8988T (cell line): ENCODE results near the gene CPSF7.
A peak's percentile ranks its signal among the peaks of the same experiment; 100 is the strongest.
"Not testable (repeated sequence)": the region's sequence is repeated elsewhere in the genome, so short reads cannot be mapped to it uniquely, and the experiment has no call there.

ENCODE experiments used
- DNase-seq: peaks from one replicate; pipeline ENCODE4 v3.0.0; 2011

The CPSF7 gene

GRCh38 chr11:61429691-61430582 lies at the start of gene CPSF7, which contains the start of gene SDHAF2:
Gene CPSF7 (minus strand): TSS chr11:61429975. CDS start chr11:61429235, 740 bp downstream.
Gene SDHAF2 (plus strand): TSS chr11:61430124. CDS start chr11:61430147, 23 bp downstream.
- peak; percentile 89 for DNase-seq

GRCh38 chr11:61477727-61478148 lies 48.0 kb upstream of the CPSF7 start:
- no peak for DNase-seq

- no peak for DNase-seq
Observed at GRCh38 chr11:61477126-61477525, 47.4 kb upstream of the CPSF7 start.

GRCh38 chr11:61476371-61476770 lies 46.6 kb upstream of the CPSF7 start:
- DNase-seq = no peak

GRCh38 chr11:61475433-61475832 lies 45.7 kb upstream of the CPSF7 start:
- DNase-seq = no peak

GRCh38 chr11:61474013-61474643 lies 44.4 kb upstream of the CPSF7 start:
- DNase-seq = no peak

- no peak for DNase-seq
Observed at GRCh38 chr11:61473370-61474012, 43.7 kb upstream of the CPSF7 start.

GRCh38 chr11:61472868-61473267 lies 43.1 kb upstream of the CPSF7 start:
- no peak for DNase-seq

- no peak for DNase-seq
Observed at GRCh38 chr11:61472282-61472681, 42.5 kb upstream of the CPSF7 start.

GRCh38 chr11:61468002-61468401 lies 38.2 kb upstream of the CPSF7 start:
- DNase-seq = no peak

- not testable (repeated sequence) for DNase-seq
Observed at GRCh38 chr11:61467602-61468001, 37.8 kb upstream of the CPSF7 start.

GRCh38 chr11:61460986-61461385 lies 31.2 kb upstream of the CPSF7 start:
- no peak for DNase-seq

- DNase-seq = no peak
Observed at GRCh38 chr11:61460474-61460881, 30.7 kb upstream of the CPSF7 start.

- DNase-seq = no peak
Observed at GRCh38 chr11:61454520-61454919, 24.7 kb upstream of the CPSF7 start.

- DNase-seq = no peak
Observed at GRCh38 chr11:61453695-61454094, 23.9 kb upstream of the CPSF7 start.

- DNase-seq = no peak
Observed at GRCh38 chr11:61452825-61453224, 23.1 kb upstream of the CPSF7 start.

GRCh38 chr11:61448552-61448927 lies 18.8 kb upstream of the CPSF7 start:
- no peak for DNase-seq

GRCh38 chr11:61447601-61448551 lies 18.1 kb upstream of the CPSF7 start:
- DNase-seq = no peak

- DNase-seq = peak; percentile 82
Observed at GRCh38 chr11:61446211-61446651, 16.5 kb upstream of the CPSF7 start.

GRCh38 chr11:61445516-61445915 lies 15.7 kb upstream of the CPSF7 start:
- no peak for DNase-seq

- no peak for DNase-seq
Observed at GRCh38 chr11:61442616-61443015, 12.8 kb upstream of the CPSF7 start.

- no peak for DNase-seq
Observed at GRCh38 chr11:61439615-61440014, 9.8 kb upstream of the CPSF7 start.
